ENCODE measurements around the gene OR2H1.

DNA sequence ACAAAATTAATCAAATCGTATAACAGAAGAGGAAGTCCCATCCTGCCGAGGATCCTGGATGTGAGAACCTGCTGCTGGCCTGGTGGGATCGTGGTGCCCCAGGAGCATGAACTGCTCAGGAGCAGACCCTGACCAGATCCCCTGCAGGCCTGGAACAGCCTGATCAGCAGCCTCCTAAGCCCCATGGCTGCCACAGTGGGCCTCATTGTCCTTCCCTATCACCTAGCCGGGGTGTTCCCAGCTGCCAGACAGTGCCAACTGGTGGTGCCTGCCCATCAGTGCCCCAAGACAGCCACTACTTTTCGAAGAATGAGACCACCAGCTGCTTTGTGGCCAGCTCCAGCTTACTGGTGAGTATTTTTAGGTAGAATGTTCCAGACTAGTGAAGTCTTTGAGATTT is 50.4 kb downstream of the OR2H1 start:
- TF ChIP-seq, protein P1, sequence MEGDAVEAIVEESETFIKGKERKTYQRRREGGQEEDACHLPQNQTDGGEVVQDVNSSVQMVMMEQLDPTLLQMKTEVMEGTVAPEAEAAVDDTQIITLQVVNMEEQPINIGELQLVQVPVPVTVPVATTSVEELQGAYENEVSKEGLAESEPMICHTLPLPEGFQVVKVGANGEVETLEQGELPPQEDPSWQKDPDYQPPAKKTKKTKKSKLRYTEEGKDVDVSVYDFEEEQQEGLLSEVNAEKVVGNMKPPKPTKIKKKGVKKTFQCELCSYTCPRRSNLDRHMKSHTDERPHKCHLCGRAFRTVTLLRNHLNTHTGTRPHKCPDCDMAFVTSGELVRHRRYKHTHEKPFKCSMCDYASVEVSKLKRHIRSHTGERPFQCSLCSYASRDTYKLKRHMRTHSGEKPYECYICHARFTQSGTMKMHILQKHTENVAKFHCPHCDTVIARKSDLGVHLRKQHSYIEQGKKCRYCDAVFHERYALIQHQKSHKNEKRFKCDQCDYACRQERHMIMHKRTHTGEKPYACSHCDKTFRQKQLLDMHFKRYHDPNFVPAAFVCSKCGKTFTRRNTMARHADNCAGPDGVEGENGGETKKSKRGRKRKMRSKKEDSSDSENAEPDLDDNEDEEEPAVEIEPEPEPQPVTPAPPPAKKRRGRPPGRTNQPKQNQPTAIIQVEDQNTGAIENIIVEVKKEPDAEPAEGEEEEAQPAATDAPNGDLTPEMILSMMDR (IDR thresholded peaks at IDR 0.05): no peak
- TF ChIP-seq POLR2A (IDR thresholded peaks at IDR 0.05) (no peak), EP300 (IDR thresholded peaks at IDR 0.05) (no peak), POLR2AphosphoS5 (IDR thresholded peaks at IDR 0.05) (no peak)
